Measurements from ENCODE around the gene RANBP10. TPM values are rescaled to one million over a fixed set of nuclear protein-coding genes. Genes with fewer than 3 reads are reported as not detected.

The RANBP10 gene
- total and polyA plus RNA-seq, 9 of the 15 experiments (the other 6 are each of a cell fraction or from before 2014, with no cell fraction given), result 0.61 to 19.3 (median 5.9) TPM

DNA sequence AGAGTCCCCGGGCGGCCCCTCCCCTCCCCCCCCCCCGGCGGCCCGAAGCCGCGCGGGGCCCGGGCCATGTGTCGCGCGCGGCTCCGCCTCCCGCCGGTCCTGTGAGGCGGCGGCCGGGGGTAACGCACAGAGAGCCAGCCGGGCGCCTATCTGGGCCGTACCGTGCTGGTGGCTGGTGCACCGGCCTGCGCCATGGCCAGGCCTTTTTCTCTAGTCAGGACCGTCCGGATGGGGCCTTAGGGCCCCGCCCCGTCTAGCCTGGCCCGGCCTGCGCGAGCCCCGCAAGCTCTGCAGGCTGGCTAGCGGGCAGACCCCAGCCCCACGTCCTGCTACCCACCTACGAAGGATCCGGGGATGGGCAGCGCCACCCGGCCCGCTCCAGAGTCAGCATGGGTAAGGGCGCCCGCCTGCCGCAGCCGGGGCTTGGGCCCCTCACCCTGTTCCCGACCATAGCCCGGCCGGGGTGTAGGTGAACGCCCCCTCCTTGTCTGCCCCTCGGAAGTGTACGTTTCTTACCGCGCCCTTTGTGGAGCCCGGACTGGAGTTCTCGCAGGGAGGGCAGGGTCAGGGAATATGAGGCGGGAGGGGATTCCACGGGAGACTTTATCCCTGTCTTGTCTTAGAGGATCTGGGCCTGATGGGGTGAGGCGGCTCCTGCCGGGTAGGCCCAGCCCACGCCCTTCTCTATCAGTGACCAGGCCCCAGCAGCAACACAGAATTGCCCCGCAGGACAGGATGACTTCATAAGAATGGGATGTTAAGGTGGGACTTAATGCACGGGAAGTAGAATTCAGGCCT lies 40.9 kb upstream of the RANBP10 start, which contains the start of gene CENPT (continued):
- TF ChIP-seq, protein P1, sequence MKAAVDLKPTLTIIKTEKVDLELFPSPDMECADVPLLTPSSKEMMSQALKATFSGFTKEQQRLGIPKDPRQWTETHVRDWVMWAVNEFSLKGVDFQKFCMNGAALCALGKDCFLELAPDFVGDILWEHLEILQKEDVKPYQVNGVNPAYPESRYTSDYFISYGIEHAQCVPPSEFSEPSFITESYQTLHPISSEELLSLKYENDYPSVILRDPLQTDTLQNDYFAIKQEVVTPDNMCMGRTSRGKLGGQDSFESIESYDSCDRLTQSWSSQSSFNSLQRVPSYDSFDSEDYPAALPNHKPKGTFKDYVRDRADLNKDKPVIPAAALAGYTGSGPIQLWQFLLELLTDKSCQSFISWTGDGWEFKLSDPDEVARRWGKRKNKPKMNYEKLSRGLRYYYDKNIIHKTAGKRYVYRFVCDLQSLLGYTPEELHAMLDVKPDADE (conservative IDR thresholded peaks at IDR 0.05; ENCODE audit: control insufficient read depth, low read depth, low read length), result no peak
- TF ChIP-seq CREBBP (IDR thresholded peaks at IDR 0.05; ENCODE audit: low read depth, low read length), result no peak
- no peak for TF ChIP-seq MEIS2 (IDR thresholded peaks at IDR 0.05; ENCODE audit: partially characterized antibody)
- peak; percentile 80 for TF ChIP-seq E2F1 (CRISPR knock-in tag; IDR thresholded peaks at IDR 0.05)
- TF ChIP-seq SPI1 (IDR thresholded peaks at IDR 0.05; ENCODE audit: borderline replicate concordance, low read depth, low read length), result no peak
- TF ChIP-seq, protein P2, sequence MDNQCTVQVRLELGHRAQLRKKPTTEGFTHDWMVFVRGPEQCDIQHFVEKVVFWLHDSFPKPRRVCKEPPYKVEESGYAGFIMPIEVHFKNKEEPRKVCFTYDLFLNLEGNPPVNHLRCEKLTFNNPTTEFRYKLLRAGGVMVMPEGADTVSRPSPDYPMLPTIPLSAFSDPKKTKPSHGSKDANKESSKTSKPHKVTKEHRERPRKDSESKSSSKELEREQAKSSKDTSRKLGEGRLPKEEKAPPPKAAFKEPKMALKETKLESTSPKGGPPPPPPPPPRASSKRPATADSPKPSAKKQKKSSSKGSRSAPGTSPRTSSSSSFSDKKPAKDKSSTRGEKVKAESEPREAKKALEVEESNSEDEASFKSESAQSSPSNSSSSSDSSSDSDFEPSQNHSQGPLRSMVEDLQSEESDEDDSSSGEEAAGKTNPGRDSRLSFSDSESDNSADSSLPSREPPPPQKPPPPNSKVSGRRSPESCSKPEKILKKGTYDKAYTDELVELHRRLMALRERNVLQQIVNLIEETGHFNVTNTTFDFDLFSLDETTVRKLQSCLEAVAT (IDR thresholded peaks at IDR 0.05), result no peak
- no peak for TF ChIP-seq NCOA2 (IDR thresholded peaks at IDR 0.05; ENCODE audit: partially characterized antibody in 2 of 2)
- no peak for TF ChIP-seq GTF2B (IDR thresholded peaks at IDR 0.05; ENCODE audit: extremely low read depth, insufficient read length)
- no peak for TF ChIP-seq GTF2F1 (IDR thresholded peaks at IDR 0.05; ENCODE audit: low read depth, low read length)
- TF ChIP-seq ZNF124 (CRISPR knock-in tag; IDR thresholded peaks at IDR 0.05), result no peak
- TF ChIP-seq SRSF7 (optimal IDR thresholded peaks at IDR 0.05; ENCODE audit: low read depth, low read length), result no peak
- TF ChIP-seq PTBP1 (IDR thresholded peaks at IDR 0.05; ENCODE audit: low read depth, low read length), result no peak
- TF ChIP-seq, protein P3, sequence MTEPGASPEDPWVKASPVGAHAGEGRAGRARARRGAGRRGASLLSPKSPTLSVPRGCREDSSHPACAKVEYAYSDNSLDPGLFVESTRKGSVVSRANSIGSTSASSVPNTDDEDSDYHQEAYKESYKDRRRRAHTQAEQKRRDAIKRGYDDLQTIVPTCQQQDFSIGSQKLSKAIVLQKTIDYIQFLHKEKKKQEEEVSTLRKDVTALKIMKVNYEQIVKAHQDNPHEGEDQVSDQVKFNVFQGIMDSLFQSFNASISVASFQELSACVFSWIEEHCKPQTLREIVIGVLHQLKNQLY (CRISPR knock-in tag; conservative IDR thresholded peaks at IDR 0.05), result no peak
- 0 out of 2 replicates have a peak, but pooled peaks have one; percentile 27 for TF ChIP-seq JUN (IDR thresholded peaks at IDR 0.05; ENCODE audit: borderline replicate concordance, low read depth, low read length)
- no peak for TF ChIP-seq JUN (CRISPR knock-in tag; IDR thresholded peaks at IDR 0.05; ENCODE audit: borderline replicate concordance)
- peak; percentile 25 for TF ChIP-seq CCNT2 (IDR thresholded peaks at IDR 0.05; ENCODE audit: borderline replicate concordance, extremely low read depth, insufficient read length, low read depth, low read length)
- no peak for TF ChIP-seq SMARCB1 (IDR thresholded peaks at IDR 0.05; ENCODE audit: insufficient read length, low read depth)
- no peak for TF ChIP-seq HSF4 (CRISPR knock-in tag; IDR thresholded peaks at IDR 0.05; ENCODE audit: borderline replicate concordance)
- TF ChIP-seq GTF2E2 (tag; IDR thresholded peaks at IDR 0.05), result no peak
- TF ChIP-seq ARID1B (IDR thresholded peaks at IDR 0.05), result peak; percentile 50
- TF ChIP-seq TFAM (CRISPR knock-in tag; conservative IDR thresholded peaks at IDR 0.05), result no peak
- no peak for TF ChIP-seq NFE2 (IDR thresholded peaks at IDR 0.05; ENCODE audit: low read depth)
